ENCODE data around the gene PTPRM.

Gene PTPRM

DNA sequence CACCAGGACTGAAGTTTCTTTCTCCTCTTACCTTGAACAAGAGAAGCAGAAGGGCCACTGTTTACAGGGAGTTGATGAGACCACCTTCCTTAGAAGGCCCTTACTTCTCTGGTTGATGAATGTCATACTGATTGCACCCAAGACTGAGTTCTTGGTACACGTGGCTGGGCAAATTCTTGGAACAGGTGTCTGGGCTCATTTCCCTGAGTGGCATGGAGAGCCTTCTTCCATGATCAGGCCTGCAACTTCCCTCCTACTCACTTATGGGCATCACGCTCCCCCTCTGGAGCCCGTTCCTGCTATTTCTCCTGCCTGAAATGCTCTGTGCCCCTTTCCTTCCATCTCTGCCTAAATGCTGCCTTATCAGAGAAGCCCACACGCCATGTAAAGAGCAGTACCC, 110.3 kb downstream of the PTPRM start:
- DNase-seq: no peak

DNA sequence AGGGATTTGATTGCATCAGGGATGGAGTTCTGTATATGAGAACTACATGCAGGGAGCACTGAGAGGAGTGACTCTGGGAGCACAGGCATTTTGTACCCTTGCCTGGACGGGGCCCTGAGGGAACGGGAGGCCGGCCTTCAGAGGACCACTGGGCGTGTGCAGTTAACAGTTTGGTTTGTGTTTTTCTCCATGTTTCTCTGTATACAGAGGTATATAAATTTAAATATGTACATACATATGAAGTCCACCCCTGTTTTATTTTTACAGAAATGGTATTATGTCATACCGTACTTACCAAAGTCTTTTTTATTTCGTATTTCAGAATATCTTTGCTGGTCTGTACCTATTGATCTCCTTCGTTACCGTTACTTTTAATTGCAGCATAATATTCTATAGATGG, 111.3 kb downstream of the PTPRM start:
- no peak for DNase-seq

DNA sequence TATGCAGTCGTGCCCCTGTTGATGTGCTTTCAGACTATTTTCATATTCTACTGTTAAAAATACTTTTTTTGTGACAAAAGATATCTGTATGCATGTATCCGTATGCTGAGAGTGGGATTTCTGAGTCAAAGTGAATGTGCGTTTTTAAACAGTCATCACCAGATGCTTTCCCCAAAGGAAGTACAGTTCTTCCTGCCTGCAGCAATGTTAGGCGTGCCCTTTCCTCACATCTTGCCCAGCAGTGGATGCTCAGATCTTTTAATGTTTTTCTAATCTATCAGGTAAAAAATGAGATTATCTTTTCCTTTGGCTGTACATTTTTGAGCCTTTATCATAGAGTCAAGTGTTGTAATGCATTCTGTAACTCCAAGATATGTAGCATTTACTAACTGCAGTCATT, 111.7 kb downstream of the PTPRM start:
- no peak for DNase-seq

DNA sequence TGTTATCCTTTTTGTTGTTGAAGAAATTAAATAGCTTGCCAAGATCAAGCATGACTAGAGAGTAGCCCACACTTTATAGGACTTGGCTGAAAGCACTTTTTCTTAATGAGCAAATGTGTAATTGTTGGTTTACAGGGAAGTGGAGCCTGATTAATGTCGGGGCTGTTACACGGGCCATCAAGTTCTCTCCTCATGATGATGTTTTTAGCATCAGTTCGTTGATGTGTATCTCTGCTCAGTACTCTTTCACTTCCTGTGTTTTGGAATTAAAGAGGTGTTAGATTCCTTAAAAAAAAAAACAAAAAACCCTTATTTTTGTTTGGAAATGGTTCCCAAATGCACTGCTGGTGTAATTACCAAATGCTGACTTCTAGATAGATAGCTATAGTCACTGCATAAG, 114.2 kb downstream of the PTPRM start:
- no peak for DNase-seq

DNA sequence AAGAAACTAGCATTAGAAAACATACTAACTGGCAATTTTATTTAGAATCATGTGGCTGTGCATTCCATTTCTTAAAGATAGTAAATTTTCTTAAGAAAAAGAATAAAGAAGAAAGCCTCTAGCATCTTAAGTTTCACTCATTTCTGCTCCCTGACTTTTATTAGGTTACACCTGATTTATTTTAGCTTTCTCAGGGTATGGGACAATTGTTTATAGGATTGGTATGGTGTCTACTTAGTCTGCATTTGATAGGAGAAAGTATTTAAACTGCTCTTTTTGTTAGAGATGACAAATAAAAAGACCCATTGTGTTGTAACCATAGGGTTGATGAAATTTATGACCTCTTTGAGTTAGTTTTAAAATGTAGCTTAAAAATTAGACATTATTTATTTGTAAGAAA, 115.2 kb downstream of the PTPRM start:
- DNase-seq: no peak

DNA sequence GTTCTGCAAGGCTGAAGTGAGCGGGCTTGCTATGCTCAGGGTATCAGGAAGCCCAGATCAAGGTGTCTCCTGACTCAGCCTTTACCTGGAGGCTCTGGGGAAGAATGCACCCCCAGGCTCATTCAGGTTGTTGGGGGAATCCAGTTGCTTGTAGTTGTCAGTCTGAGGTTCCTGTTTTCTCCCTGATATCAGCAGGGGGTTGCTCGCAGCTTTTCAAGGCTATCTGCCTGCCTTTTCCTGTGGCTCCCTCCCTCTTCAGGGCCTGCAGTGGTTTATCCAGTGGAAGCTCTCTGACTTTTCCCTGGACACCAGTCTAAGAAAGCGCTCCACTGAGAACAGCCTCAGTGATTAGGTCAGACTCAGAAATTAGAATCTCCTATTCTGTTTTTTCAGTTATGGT, 116.6 kb downstream of the PTPRM start:
- no peak for DNase-seq

DNA sequence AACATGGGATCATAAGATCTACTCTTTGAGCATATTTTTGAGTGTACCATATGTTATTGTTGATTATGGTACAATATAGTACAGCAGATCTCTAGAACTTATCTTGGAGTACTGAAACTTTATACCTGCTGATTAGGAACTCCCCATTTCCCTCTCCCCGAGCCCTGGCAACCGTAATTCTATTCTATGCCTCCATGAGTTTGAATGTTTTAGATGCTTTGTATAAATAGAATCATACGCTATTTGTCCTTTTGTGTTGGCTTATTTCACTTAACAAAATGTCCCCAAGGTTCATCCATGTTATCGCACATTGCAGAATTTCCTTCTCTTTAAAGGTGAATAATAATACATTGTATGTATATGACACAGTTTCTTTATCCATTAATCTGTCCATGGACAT, 117.2 kb downstream of the PTPRM start:
- no peak for DNase-seq

DNA sequence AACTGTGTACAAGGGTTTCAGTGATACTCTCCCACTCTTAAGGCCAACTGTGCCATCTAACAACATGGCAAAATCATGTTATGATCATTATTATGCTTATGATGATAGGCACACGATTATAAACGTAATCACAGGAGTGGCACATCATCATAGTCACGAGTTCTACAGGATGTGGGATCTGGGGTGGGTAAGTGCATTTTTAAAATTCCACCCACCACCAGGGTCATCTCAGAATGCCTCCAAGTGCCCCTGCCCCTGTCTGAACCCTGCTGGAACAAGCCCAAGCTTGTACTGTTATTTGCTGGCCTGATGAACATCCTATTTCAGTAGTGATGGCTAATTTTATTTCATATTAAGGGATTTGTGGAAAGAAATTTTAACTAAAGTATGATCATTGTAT, 117.8 kb downstream of the PTPRM start:
- no peak for DNase-seq

DNA sequence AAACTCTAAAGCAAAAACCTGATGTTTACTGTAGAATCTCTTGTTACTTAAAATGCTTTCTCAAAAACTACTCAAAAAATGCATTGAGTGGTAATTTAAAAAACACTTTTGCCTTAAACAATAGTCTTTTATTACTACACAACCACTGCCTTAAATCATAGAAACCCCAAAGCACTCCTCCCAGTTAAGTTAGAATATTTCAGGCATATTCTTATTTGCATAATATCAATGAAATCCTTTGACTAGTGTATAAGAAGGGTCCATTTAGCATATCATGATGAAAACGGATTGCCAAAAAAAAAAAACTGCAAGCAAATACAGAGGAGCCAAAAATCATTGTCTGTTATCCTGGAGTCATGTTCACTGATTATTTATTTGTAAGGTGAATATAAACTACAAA, 119.2 kb downstream of the PTPRM start:
- no peak for DNase-seq

DNA sequence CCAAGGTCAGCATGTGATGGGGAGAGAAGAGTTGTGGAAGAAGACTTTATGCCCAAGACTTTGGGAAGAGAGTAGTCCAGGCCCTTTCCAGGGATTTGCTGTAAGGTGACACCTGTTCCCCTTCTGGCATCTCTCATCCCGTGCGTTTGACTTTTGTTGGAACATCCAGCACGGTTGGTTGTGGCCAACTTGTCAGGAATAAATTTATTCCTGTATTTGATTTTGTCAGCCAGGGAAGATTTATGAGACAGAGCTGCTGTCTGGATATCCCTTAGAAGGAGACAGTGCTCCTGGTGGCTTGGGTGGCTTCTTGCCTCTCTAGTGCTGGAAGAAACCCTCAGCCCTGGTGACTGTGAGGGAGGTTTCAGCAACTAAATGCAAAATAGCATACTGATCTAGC, 121.5 kb downstream of the PTPRM start:
- DNase-seq: no peak

DNA sequence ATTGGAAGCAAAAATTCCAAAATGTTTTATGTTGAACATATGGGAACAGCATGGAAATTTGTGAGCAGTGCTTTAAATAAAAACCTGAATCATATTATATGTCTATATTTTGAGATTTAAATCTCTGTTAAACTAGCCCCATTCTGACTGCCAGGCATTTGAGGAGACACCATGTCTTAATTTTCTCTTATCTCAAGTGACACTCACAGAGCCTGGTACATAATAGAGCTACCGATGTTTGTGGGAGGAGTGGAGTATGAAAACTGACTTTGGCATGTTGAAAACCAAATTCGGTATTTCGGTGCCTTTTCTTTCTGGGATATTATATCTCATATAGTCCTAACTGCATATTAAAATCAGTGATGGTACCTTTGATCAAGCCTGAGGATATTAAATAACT, 124.1 kb downstream of the PTPRM start:
- DNase-seq: no peak

DNA sequence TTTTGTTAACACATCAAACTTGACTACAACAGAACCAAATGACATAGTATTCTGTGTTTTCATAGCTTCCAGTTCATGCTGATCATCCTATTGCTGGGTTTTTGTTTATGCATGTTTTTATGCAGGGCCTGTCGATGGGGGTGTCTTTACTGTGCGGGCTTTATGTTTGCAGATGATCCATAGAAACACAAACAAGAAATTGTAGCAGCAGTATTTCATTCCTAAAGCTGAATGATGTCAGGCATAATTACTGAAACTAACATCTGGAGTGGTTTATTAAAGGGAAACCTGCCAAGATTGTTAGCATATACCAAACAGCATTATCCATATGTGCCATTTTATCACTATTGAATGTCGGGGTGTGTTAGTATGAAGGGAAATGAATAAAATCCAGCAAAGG, 129.7 kb downstream of the PTPRM start:
- DNase-seq: no peak

DNA sequence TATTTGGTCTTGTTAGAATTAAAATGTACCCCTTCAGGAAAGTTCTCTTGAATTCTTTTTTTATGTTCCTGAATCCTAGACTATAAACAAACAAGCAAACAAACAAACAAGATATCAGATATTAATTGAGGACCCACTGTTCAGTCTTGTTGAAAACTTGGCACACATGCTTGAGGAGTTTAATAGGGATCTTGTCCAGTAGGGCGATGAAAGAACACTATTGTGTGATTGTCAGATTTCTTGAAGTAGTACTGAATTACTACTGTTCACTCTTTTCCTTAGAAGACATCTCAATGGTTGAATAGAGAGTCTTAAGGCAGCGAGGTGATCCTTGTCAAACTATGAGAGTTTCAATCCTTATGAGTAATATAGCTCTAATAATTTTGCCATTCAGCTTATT, 130.2 kb downstream of the PTPRM start:
- DNase-seq: no peak

DNA sequence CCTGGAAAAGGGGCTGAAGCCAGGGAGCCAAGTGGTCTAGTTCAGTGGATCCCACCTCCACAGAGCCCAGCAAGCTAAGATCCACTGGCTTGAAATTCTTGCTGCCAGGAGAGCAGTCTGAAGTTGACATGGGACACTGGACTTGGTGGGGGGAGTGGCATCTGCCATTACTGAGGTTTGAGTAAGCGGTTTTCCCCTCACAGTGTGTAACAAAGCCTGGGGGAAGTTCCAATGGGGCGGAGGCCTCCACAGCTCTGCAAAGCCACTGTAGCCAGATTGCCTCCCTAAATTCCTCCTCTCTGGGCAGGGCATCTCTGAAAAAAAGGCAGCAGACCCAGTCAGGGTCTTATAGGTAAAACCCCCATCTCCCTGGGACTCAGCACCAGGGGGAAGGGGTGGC, 144.4 kb downstream of the PTPRM start:
- DNase-seq: no peak

DNA sequence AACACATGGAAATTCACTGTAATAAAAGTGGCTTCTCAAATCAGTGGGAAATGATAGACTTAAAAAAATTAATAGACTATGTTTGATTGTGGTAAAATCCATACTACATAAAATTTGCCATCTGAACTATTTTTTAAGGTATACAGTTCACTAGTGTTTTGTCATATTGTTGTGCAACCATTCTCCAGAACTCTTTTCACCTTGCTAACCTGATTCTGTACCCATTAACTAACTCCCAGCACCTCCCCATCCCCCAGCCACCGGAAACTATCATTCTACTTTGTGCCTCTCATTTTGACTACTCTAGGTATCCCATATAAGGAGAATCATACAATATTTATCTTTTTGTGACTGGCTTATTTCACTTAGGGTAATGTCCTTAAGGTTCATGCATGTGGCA, 153.3 kb downstream of the PTPRM start:
- no peak for DNase-seq

DNA sequence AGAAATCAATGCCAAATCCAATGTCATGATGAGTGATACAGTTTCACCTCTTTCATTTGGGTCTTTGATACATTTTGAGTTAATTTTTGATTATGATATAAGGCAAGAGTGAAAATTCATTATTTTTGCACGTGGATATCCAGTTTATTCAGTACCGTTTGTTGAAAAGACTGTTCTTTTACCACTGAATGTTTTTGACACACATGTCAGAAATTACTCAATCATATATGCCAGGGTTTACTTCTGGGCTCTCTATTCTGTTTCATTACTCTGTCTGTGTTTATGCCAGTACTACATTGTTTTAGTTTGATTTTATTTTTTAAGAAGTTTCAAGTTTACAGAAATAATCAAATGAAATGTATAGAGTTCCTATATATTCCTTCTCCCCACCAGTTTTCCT, 154.4 kb downstream of the PTPRM start:
- DNase-seq: no peak

DNA sequence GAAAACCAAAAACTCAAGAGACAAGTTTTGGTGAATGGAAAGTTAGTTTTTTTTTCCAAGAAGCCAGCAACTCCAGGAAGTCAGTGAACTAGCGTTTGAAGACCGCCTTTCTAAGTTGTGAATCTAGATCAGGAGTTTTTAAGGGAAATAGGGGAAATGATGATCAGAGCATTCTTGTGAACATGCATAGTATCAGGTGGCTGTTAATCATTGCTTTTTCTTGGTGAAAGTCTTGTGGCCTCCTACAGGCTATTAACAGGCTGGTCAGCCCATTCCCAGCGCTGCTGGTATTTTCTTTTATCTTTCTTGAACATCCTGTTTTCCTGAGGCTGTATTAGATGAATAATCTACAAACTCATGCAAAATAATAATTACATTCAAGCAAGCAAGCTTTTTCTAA, 155.8 kb downstream of the PTPRM start:
- no peak for DNase-seq

DNA sequence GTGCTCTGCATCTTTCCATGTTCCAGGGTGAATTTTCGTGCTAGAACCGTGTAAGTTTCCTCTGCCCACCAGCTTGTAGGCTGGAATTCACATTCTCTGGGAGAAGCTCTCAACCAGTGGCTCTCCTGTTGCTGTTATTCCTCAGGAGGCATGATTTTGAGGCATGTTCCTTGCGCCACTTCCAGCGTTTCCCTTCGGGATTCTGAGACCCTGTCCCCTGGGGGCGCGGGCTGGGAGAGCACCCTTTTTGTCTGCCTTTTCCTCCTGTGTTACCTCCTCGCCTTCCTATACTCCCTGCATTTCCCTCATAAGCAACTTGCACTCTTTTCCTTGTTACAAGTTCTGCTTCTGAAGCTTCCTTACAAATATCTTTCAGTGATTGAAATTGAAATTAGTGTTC, 156.4 kb downstream of the PTPRM start:
- no peak for DNase-seq

DNA sequence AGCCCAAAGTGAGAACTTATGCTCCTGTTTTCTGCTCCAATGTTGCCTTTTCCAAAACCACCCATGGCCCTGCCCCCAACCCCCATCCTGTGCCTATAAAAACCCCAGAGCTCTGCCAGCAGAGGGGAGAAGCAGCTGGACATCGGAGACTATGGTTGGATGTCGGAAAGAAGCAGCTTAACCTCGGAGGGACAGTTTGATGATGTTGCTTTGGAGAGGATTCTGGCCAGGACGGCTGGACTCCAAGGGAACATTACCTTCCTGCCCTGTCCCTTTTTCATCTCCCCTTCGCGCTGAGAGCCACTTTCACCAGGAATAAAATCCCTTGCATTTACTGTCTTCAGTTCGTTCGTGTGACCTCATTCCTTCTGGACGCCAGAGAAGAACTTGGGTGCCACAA, 158.4 kb downstream of the PTPRM start:
- DNase-seq: no peak

DNA sequence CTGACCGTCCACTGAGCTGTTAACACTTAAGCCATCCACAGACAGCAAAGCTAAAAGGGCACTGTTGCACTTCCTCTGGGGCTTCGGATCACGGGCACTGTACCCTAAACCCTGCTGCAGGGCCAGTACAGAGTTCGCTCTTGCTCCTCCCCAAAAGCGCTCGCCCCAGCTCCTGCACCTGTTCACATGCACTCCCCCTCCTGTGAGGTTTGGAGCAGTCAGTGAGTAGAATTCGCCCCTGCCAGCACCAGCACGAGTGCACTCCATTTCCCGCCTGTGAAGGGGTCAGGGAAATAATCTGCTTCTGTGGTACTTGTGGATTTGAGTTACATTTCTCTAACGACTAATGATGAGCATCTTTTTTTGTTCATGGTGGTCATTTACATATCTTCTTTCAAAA, 158.8 kb downstream of the PTPRM start:
- no peak for DNase-seq

DNA sequence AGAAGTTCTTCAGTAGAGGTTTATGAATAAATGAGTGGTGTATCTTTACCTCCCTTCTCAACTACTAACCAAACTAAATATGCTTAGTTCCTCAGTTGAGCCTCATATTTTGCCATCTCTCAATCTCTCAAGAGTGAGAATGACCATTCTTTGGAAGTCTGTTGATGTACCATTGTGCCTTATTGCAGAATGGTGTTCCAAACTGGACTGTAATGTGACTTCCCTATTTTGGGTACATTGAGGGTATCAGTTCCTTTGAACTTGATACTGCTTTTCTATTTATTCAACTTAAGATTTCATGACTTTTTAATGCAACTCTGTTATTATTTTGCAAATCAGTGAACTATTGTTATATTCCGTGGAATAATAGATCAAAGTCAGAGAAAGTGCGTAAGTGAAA, 159.4 kb downstream of the PTPRM start:
- no peak for DNase-seq

DNA sequence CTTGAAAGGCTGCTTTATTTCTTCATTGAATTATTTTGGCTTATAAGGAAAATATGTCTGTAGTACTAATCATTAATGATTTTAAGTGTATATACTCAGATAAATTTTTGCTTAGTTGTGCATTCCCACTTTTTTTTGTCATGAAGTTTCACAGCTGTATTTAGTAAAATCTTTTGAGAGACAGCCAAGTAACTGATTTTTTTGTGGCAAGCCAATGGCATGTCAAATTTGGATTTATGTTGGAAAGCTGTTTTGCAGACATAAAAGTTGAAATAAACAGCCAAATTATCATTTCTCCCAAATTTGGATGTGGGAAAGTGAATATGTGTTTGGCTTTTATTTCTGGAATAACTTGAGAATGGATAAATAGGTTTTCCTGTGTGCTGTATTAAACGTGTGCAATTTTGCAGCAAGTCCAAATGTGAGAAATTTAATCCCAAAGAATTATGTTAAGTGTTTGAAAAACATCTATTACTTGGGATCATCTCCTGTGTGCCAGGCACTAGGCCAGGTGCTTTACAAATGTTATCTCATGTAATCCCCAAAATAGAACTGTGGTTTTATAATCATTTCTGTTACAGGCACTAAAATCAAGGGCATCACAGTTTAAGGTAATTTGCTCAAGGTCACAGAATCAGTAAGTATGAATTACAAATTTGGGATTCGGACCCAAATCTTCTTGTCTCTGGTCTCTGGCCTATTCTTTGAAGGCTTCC, 160.4 kb downstream of the PTPRM start:
- no peak for DNase-seq

DNA sequence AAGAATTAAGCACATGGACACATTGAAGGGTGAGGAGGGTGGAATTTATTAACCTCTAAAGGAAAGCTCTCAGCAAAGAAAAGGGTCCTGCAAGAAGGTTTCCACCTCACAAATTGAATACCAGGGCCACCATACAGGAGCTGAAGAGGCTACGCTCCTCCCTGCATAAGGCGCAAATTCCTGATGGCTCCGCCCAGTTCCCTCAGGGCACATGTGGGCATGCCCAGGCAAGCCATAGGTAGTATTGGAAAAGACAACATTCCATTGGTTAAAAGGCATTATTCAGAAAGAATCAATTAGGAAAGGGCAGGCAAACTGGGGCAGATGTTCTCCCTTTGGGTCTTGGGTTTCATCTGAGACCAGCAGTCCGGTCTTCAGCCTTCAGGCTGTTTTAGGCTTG, 161.2 kb downstream of the PTPRM start:
- no peak for DNase-seq

DNA sequence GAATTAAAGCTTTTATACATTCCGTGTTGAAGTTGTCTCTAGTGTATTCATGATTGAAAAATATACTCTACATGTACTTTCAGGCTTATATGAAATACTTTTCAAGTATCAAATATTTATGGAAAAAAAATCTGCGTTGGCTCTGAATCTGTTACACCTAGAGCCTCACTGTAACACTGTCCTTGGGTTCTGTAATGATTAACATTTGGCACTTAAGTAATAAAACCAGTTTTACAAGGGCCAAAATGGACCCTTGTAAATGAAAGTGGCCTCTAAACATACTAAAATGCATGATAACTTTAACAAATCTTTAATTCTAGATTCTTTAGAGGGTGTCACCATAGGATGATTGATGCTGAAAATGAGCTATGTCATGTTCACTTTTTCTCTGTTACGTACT, 162.8 kb downstream of the PTPRM start:
- no peak for DNase-seq

DNA sequence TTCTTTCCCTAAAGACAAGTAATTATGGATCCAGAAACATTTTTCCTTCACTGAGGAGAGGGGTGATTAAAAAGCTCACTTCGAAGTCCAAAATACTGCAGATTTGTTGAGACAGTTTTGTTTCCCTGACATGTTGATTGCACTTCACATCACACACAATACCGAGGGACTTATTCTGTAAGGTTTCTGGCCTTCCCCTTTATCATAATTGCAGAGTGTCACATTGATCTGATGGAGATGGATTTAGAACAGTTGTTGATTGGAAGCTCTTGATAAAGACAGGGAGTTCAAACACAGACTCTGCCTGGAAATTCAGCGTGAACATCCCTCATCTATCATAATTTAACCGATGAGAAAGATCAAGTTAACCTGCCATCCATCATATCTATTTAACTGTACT, 163.6 kb downstream of the PTPRM start:
- DNase-seq: no peak

DNA sequence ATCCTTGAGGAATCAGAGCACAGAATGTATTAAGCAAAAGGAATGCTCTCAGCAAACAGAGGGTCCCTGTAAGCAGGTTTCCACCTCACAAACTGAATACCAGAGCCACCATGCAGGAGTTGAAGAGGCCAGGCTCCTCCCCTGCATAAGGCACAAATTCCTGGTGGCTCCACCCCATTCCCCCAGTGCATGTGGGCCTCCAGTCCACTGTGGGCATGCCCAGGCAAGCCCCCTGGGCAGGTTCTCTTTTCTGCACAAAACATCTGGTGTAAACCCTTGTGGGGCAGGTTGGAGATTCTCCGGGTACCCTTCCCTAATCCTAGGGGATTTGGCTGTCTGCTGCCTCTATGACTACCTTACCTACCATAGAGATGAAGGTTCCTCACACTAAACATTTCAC, 166.5 kb downstream of the PTPRM start:
- no peak for DNase-seq
